Adrenal gland (tissue), 5 donors: ENCODE results near the gene STK17B.

Source experiments
- CTCF ChIP-seq, 6 experiments: fragments of 450-650 bp in 4 of 6; fragments of 200-600 bp in 2 of 6; sonication (generic) in 1 of 6; IDR thresholded peaks; 1 replicate in 5 of 6; 2 replicates in 1 of 6; pipeline versions ENCODE4 v1.5.1 to v1.8.0; 2016 to 2021; ENCODE audit warnings: antibody characterized with exemption in 6 of 6, mild to moderate bottlenecking in 2 of 6, moderate library complexity in 1 of 6
- POLR2A ChIP-seq, 2 donors: fragments of 450-650 bp; IDR thresholded peaks; one replicate each; pipeline ENCODE4 v1.6.1; 2017; ENCODE audit warnings: antibody characterized with exemption in 2 of 2, mild to moderate bottlenecking in 2 of 2, moderate library complexity in 1 of 2
- donor health status: DM: no; HTN: no; CAD: no.

- TF ChIP-seq CTCF (IDR thresholded peaks at IDR 0.05) = no peak
- no peak for TF ChIP-seq POLR2A (IDR thresholded peaks at IDR 0.05)
These were observed 44.0 kb upstream of the STK17B start for GRCh38 chr2:196215376-196215775.
